A549 (cell line): ENCODE data around the gene FRYL. TPM values are rescaled to one million over a fixed set of nuclear protein-coding genes. Genes with fewer than 3 reads are reported as not detected.
"Not testable (repeated sequence)": the region's sequence is repeated elsewhere in the genome, so short reads cannot be mapped to it uniquely, and the experiment has no call there.

Source experiments
- ATAC-seq, 2 experiments: fragments of 200-7000 bp in 1 of 2; fragments of >200 bp in 1 of 2; cut with Nextera tagmentation in 1 of 2; cut with Tn5 transposase in 1 of 2; 3 replicates each; pipeline versions ENCODE4 v1.8.0 to v1.9.1; 2018 to 2020; ENCODE audit warnings: mild to moderate bottlenecking in 1 of 2, moderate library complexity in 1 of 2
- CTCF ChIA-PET: fragments of 300-600 bp; sonication (Branson Sonifier 250); formaldehyde crosslinking; extraction: SDS; loops from one replicate; lab custom pipeline; 2021; ENCODE audit warnings: antibody characterized with exemption, inconsistent platforms; lab: Yijun Ruan, JAX
- POLR2A ChIA-PET: fragments of 350-600 bp; formaldehyde crosslinking; extraction: SDS; loops from one replicate; lab custom pipeline; 2021; ENCODE audit warnings: antibody characterized with exemption, inconsistent platforms; lab: Yijun Ruan, JAX
- DNase-seq, 2 experiments: peaks; one replicate each; pipeline versions ENCODE4 v3.0.0 to v3.0.0-alpha.2; 2011 to 2016; ENCODE audit warnings: low read depth in 1 of 2, low spot score in 1 of 2
- FAIRE-seq: peaks from 2 replicates; lab custom pipeline; 2011; peaks lifted over from hg19 to GRCh38; lab: Jason Lieb, UNC
- H3K27ac ChIP-seq, 2 experiments: fragments of >200 bp; sonication (Bioruptor Twin); formaldehyde crosslinking; 3 replicates each; pipeline ENCODE4 v1.5.1; 2016 to 2017
- H3K4me1 ChIP-seq: fragments of >200 bp; sonication (Bioruptor Twin); formaldehyde crosslinking; 3 replicates; pipeline ENCODE4 v1.6.1; 2016
- H3K4me2 ChIP-seq: fragments of >200 bp; sonication (Bioruptor Twin); formaldehyde crosslinking; 3 replicates; pipeline ENCODE4 v1.6.1; 2016
- H3K4me3 ChIP-seq: fragments of >200 bp; sonication (Bioruptor Twin); formaldehyde crosslinking; 3 replicates; pipeline ENCODE4 v1.5.1; 2016
- H3K9me3 ChIP-seq: fragments of >200 bp; sonication (Bioruptor Twin); formaldehyde crosslinking; 3 replicates; pipeline ENCODE4 v1.6.1; 2016
- BHLHE40 ChIP-seq: IDR thresholded peaks from 2 replicates; pipeline ENCODE4 v1.6.1; 2012; ENCODE audit warnings: low read depth, low read length, inconsistent platforms
- CBX2 ChIP-seq: fragments of 200-600 bp; sonication (generic); IDR thresholded peaks from 2 replicates; pipeline ENCODE4 v1.6.1; 2016; ENCODE audit warnings: low read depth, mild to moderate bottlenecking, borderline replicate concordance
- CBX8 ChIP-seq: fragments of 200-600 bp; sonication (generic); IDR thresholded peaks from 2 replicates; pipeline ENCODE4 v1.6.1; 2016
- CHD2 ChIP-seq: fragments of 150-350 bp; IDR thresholded peaks from 2 replicates; pipeline ENCODE4 v1.6.1; 2014; ENCODE audit warnings: low read length; ENCODE audit not compliant: partially characterized antibody
- EP300 ChIP-seq, 2 experiments: fragments of >200 bp; sonication (Bioruptor Twin); formaldehyde crosslinking; IDR thresholded peaks; 2 replicates in 1 of 2; 3 replicates in 1 of 2; pipeline ENCODE4 v1.6.1; 2016 to 2017
- FOSB ChIP-seq: fragments of 250-450 bp; sonication (Bioruptor Pico); IDR thresholded peaks from 2 replicates; pipeline ENCODE4 v1.5.0; 2020; ENCODE audit warnings: mild to moderate bottlenecking, moderate library complexity
- HDAC2 ChIP-seq: fragments of 200-600 bp; sonication (generic); IDR thresholded peaks from 2 replicates; pipeline ENCODE4 v1.6.1; 2016
- HES2 ChIP-seq: fragments of >200 bp; sonication (Bioruptor Twin); formaldehyde crosslinking; IDR thresholded peaks from 2 replicates; pipeline ENCODE4 v1.6.1; 2016
- HEYL ChIP-seq: fragments of 250-450 bp; sonication (Bioruptor Pico); IDR thresholded peaks from 2 replicates; pipeline ENCODE4 v1.8.0; 2021; ENCODE audit warnings: mild to moderate bottlenecking, moderate library complexity
- HOXA7 ChIP-seq: fragments of 250-450 bp; sonication (Bioruptor Pico); IDR thresholded peaks from 2 replicates; pipeline ENCODE4 v1.5.0; 2020; ENCODE audit warnings: mild to moderate bottlenecking, moderate library complexity
- JUN ChIP-seq, 2 experiments: fragments of >200 bp; sonication (Bioruptor Twin); formaldehyde crosslinking; IDR thresholded peaks; 2 replicates in 1 of 2; 3 replicates in 1 of 2; pipeline ENCODE4 v1.6.1; 2016 to 2017
- KDM5A ChIP-seq: fragments of 200-600 bp; sonication (generic); IDR thresholded peaks from 2 replicates; pipeline ENCODE4 v1.6.1; 2016; ENCODE audit warnings: antibody characterized with exemption, mild to moderate bottlenecking
- MYC ChIP-seq: IDR thresholded peaks from 2 replicates; pipeline ENCODE4 v1.6.1; 2012; ENCODE audit warnings: mild to moderate bottlenecking, inconsistent platforms, low read length, improper control_type of control experiment, borderline replicate concordance
- NPAS2 ChIP-seq: fragments of 250-450 bp; sonication (Bioruptor Pico); IDR thresholded peaks from 2 replicates; pipeline ENCODE4 v1.8.0; 2022; ENCODE audit warnings: mild to moderate bottlenecking, moderate library complexity, borderline replicate concordance
- PBX3 ChIP-seq: IDR thresholded peaks from 2 replicates; pipeline ENCODE4 v1.6.1; 2012
- RARB ChIP-seq: fragments of 250-450 bp; sonication (Bioruptor Pico); IDR thresholded peaks from 2 replicates; pipeline ENCODE4 v1.8.0; 2021; ENCODE audit warnings: mild to moderate bottlenecking, moderate library complexity
- RCOR1 ChIP-seq: fragments of 150-350 bp; IDR thresholded peaks from 2 replicates; pipeline ENCODE4 v1.6.1; 2014; ENCODE audit warnings: antibody characterized with exemption, low read length, low read depth
- REST ChIP-seq: fragments of 200-600 bp; sonication (generic); IDR thresholded peaks from 2 replicates; pipeline ENCODE4 v1.6.1; 2016; ENCODE audit warnings: antibody characterized with exemption, mild to moderate bottlenecking, moderate library complexity
- RFX5 ChIP-seq: fragments of 450-650 bp; IDR thresholded peaks from 2 replicates; pipeline ENCODE4 v1.7.1; 2014; ENCODE audit warnings: antibody characterized with exemption, mild to moderate bottlenecking, moderate library complexity
- RNF2 ChIP-seq: fragments of 200-600 bp; sonication (generic); IDR thresholded peaks from 2 replicates; pipeline ENCODE4 v1.6.1; 2016; ENCODE audit warnings: low read depth, mild to moderate bottlenecking, antibody characterized with exemption, moderate library complexity, borderline replicate concordance
- ZC3H11A ChIP-seq: fragments of 450-650 bp; IDR thresholded peaks from 2 replicates; pipeline ENCODE4 v1.6.1; 2014; ENCODE audit warnings: antibody characterized with exemption, mild to moderate bottlenecking
- ZNF302 ChIP-seq: fragments of 250-450 bp; sonication (Bioruptor Pico); IDR thresholded peaks from 2 replicates; pipeline ENCODE4 v1.9.0; 2021; ENCODE audit warnings: inconsistent platforms, mild to moderate bottlenecking, moderate library complexity
- ZSCAN20 ChIP-seq: fragments of 250-450 bp; sonication (Bioruptor Pico); IDR thresholded peaks from 2 replicates; pipeline ENCODE4 v1.8.0; 2022; ENCODE audit warnings: mild to moderate bottlenecking, moderate library complexity
- WGBS: methylation state at CpG from one replicate; pipeline ENCODE4 v1.1.6; 2017; ENCODE audit errors: missing lambda C conversion rate; 5-methylcytosine and 5-hydroxymethylcytosine counted together
- polyA plus RNA-seq, 4 experiments: library from polyadenylated mRNA; depleted of rRNA in 3 of 4; stranded (reverse); fragments of >200 nt; fragmentation: RNase III in 1 of 4; extraction: RNeasy Plus Mini Kit Qiagen cat#74134 plus additional on column Dnase treatment in 1 of 4; gene quantifications; 2 replicates in 3 of 4; 3 replicates in 1 of 4; pipeline ENCODE4 v1.2.3, GENCODE V29; 2011 to 2017
- TF ChIP-seq, protein P1 (sequence below): fragments of 150-350 bp; IDR thresholded peaks from 2 replicates; pipeline ENCODE4 v1.6.1; 2014; ENCODE audit warnings: low read depth, mild to moderate bottlenecking, low read length
- TF ChIP-seq, protein P2 (sequence below): IDR thresholded peaks from 2 replicates; pipeline ENCODE4 v1.6.1; 2012
- TF ChIP-seq, protein P3 (sequence below): fragments of >200 bp; sonication (Bioruptor Twin); formaldehyde crosslinking; IDR thresholded peaks from 3 replicates; pipeline ENCODE4 v1.6.1; 2016

FRYL gene
- polyA plus RNA-seq, 2 of the 4 experiments (the other 2 are of a cell fraction): 7.1 to 21.1 TPM

DNA sequence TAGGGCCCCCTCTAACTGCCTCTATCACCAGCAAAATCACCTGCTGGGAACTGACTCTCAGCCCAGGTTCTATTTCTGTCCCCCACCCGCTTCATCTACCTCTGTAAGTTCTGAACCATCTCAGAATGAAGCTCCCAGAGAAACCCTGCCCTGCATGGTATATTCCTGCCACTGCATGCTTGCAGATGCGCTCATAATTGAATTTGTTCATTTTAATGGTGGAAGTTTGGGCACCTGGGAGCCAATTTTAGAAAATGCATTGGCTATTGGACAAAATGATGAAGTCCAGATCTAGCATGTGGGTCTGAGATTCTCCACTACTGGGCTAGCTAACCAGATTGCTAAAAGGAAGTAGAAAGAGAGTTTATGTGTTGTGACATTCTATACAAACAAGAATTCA, 325.5 kb downstream of the FRYL start:
- no peak overlapping the region for H3K27ac ChIP-seq
- no peak for TF ChIP-seq NPAS2 (CRISPR knock-in tag)
- TF ChIP-seq, protein P1, sequence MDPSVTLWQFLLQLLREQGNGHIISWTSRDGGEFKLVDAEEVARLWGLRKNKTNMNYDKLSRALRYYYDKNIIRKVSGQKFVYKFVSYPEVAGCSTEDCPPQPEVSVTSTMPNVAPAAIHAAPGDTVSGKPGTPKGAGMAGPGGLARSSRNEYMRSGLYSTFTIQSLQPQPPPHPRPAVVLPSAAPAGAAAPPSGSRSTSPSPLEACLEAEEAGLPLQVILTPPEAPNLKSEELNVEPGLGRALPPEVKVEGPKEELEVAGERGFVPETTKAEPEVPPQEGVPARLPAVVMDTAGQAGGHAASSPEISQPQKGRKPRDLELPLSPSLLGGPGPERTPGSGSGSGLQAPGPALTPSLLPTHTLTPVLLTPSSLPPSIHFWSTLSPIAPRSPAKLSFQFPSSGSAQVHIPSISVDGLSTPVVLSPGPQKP: no peak
- TF ChIP-seq RFX5: no peak
- TF ChIP-seq KDM5A: no peak
- no peak for TF ChIP-seq CBX8
- TF ChIP-seq FOSB (CRISPR knock-in tag): no peak
- TF ChIP-seq, protein P2, sequence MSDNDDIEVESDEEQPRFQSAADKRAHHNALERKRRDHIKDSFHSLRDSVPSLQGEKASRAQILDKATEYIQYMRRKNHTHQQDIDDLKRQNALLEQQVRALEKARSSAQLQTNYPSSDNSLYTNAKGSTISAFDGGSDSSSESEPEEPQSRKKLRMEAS: no peak
- no peak for TF ChIP-seq RARB (CRISPR knock-in tag)
- no peak for TF ChIP-seq RCOR1
- TF ChIP-seq CHD2: no peak
- no peak for TF ChIP-seq ZC3H11A
- TF ChIP-seq, protein P3, sequence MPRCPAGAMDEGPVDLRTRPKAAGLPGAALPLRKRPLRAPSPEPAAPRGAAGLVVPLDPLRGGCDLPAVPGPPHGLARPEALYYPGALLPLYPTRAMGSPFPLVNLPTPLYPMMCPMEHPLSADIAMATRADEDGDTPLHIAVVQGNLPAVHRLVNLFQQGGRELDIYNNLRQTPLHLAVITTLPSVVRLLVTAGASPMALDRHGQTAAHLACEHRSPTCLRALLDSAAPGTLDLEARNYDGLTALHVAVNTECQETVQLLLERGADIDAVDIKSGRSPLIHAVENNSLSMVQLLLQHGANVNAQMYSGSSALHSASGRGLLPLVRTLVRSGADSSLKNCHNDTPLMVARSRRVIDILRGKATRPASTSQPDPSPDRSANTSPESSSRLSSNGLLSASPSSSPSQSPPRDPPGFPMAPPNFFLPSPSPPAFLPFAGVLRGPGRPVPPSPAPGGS: no peak
- TF ChIP-seq RNF2: no peak
- no peak for TF ChIP-seq CBX2
- no peak for TF ChIP-seq PBX3
- TF ChIP-seq ZNF302: no peak
- no peak for TF ChIP-seq MYC
- no peak for TF ChIP-seq HDAC2
- no peak for TF ChIP-seq HOXA7
- TF ChIP-seq, all 56 proteins: peak for 0
- Histone ChIP-seq H3K9me3 (no peaks in the 10 kb centered on the region), H3K4me1 (no peaks in the 10 kb centered on the region), H3K4me3 (no peak overlapping the region), H3K4me2 (no peak overlapping the region)
- CTCF ChIA-PET: no interaction called here
- POLR2A ChIA-PET: no interaction called here
- whole genome bisulfite sequencing: 71% methylated on average over 2 of the region's 2 CpGs
- DNase-seq (no peak), FAIRE-seq (no peak), ATAC-seq (no peak)

DNA sequence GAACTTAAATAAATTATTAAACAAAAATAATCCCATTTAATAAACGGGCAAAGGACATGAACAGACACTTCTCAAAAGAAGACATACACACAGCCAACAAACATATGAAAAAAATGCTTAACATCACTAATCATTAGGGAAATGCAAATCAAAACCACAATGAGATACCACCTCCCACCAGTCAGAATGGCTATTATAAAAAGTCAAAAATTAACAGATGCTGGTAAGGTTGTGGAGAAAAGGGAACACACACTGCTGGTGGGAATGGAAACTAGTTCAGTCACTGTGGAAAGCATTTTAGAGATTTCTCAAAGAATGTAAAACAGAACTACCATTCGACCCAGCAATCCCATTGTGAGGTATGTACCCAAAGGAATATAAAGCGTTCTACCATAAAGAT, 328.4 kb downstream of the FRYL start:
- CTCF ChIA-PET: interaction anchor here (1.0 kb wide), 1 partner anchor 290 kb away, joined by 3 read pairs; no protein-coding TSS in a partner anchor
- FAIRE-seq, H3K9me3 ChIP-seq, POLR2A ChIA-PET, H3K4me1 ChIP-seq, H3K4me3 ChIP-seq, H3K27ac ChIP-seq, ATAC-seq, DNase-seq, H3K4me2 ChIP-seq: not testable (repeated sequence)
- 55% methylated on average over 3 of the region's 3 CpGs for WGBS

GRCh38 chr4:48450740-48451139, 329.3 kb downstream of the FRYL start:
- no peaks in the 10 kb centered on the region for H3K9me3 ChIP-seq
- no peak for FAIRE-seq
- H3K27ac ChIP-seq: no peak overlapping the region
- no peak overlapping the region for H3K4me3 ChIP-seq
- WGBS: 77% methylated on average over 3 of the region's 3 CpGs
- POLR2A ChIA-PET: no interaction called here
- TF ChIP-seq HES2: no peak
- TF ChIP-seq REST: no peak
- TF ChIP-seq ZSCAN20: no peak
- TF ChIP-seq JUN (IDR thresholded peaks at IDR 0.05): no peak
- no peak for TF ChIP-seq RFX5
- no peak for TF ChIP-seq MYC
- no peak for TF ChIP-seq HEYL
- TF ChIP-seq EP300 (IDR thresholded peaks at IDR 0.05): no peak
- no peak for TF ChIP-seq BHLHE40
- TF ChIP-seq, all 56 proteins: peak for 0
- ATAC-seq: no peak
- H3K4me1 ChIP-seq: no peaks in the 10 kb centered on the region
- CTCF ChIA-PET: interaction anchor here (1.0 kb wide), 1 partner anchor 289 kb away, joined by 3 read pairs; no protein-coding TSS in a partner anchor
- no peak overlapping the region for H3K4me2 ChIP-seq
- no peak for DNase-seq
